Measurements from ENCODE around the gene KRT16. TPM values are rescaled to one million over a fixed set of nuclear protein-coding genes. Genes with fewer than 3 reads are reported as not detected.
"Not testable (repeated sequence)": the region's sequence is repeated elsewhere in the genome, so short reads cannot be mapped to it uniquely, and the experiment has no call there.

Gene KRT16
- total RNA-seq, 1 donor from 2014 or later: not detected

GRCh38 chr17:41642252-41643156 is 29.9 kb upstream of the KRT16 start:
- Histone ChIP-seq H3K9ac (no peak overlapping the region), H2AFZ (replicated peaks) (no peak overlapping the region), H3K4me1 (no peaks in the 10 kb centered on the region), H3K9me3 (ENCODE audit: low read depth) (no peaks in the 10 kb centered on the region), H3K4me3 (no peak overlapping the region), H3K27me3 (no peaks in the 10 kb centered on the region), H3K79me2 (ENCODE audit: low read depth) (no peaks in the 10 kb centered on the region), H3F3A (ENCODE audit: low read depth) (no peaks in the 10 kb centered on the region), H4K20me1 (ENCODE audit: low read depth) (no peaks in the 10 kb centered on the region), H3K36me3 (no peaks in the 10 kb centered on the region), H3K27ac (no peak overlapping the region), H3K4me2 (no peak overlapping the region)
- H3K4me3 Mint-ChIP-seq: no peak overlapping the region
- H3K27ac Mint-ChIP-seq: no peak overlapping the region
- H3K36me3 Mint-ChIP-seq: no peaks in the 10 kb centered on the region
- TF ChIP-seq CTCF (IDR thresholded peaks at IDR 0.05) (no peak), EZH2 (IDR thresholded peaks at IDR 0.05) (no peak), EZH2phosphoT487 (IDR thresholded peaks at IDR 0.05) (no peak)
- no peaks in the 10 kb centered on the region for H3K9me3 Mint-ChIP-seq
- H3K27me3 Mint-ChIP-seq (ENCODE audit: insufficient read depth, low read depth): peaks cover 13% of the 10 kb centered on the region
- no peak for DNase-seq (ENCODE audit: low spot score)
- H3K4me1 Mint-ChIP-seq: peaks cover 2% of the 10 kb centered on the region

- H3K27me3 ChIP-seq; DNase-seq (ENCODE audit: low spot score); H3K9ac ChIP-seq; H3K9me3 ChIP-seq (ENCODE audit: low read depth); H3K4me3 Mint-ChIP-seq; H3K27ac ChIP-seq; H3F3A ChIP-seq (ENCODE audit: low read depth); H3K9me3 Mint-ChIP-seq; H3K4me3 ChIP-seq; H3K36me3 Mint-ChIP-seq; H3K79me2 ChIP-seq (ENCODE audit: low read depth); H3K4me1 Mint-ChIP-seq; H3K4me1 ChIP-seq; H3K4me2 ChIP-seq; H3K36me3 ChIP-seq; H2AFZ ChIP-seq (replicated peaks); H3K27ac Mint-ChIP-seq; H4K20me1 ChIP-seq (ENCODE audit: low read depth): not testable (repeated sequence)
- peaks cover 13% of the 10 kb centered on the region for H3K27me3 Mint-ChIP-seq (ENCODE audit: insufficient read depth, low read depth)
Measured at GRCh38 chr17:41640596-41640995, 28.0 kb upstream of the KRT16 start.

GRCh38 chr17:41639492-41640473 is 27.2 kb upstream of the KRT16 start:
- Histone ChIP-seq H3K4me3 (no peak overlapping the region), H3K79me2 (ENCODE audit: low read depth) (no peaks in the 10 kb centered on the region), H3F3A (ENCODE audit: low read depth) (peaks cover 4% of the 10 kb centered on the region), H4K20me1 (ENCODE audit: low read depth) (no peaks in the 10 kb centered on the region), H3K9me3 (ENCODE audit: low read depth) (no peaks in the 10 kb centered on the region), H3K4me2 (no peak overlapping the region), H2AFZ (replicated peaks) (no peak overlapping the region), H3K4me1 (no peaks in the 10 kb centered on the region), H3K36me3 (no peaks in the 10 kb centered on the region), H3K9ac (no peak overlapping the region), H3K27ac (no peak overlapping the region), H3K27me3 (no peaks in the 10 kb centered on the region)
- no peaks in the 10 kb centered on the region for H3K36me3 Mint-ChIP-seq
- no peaks in the 10 kb centered on the region for H3K9me3 Mint-ChIP-seq
- TF ChIP-seq EZH2 (IDR thresholded peaks at IDR 0.05) (no peak), EZH2phosphoT487 (IDR thresholded peaks at IDR 0.05) (no peak), CTCF (IDR thresholded peaks at IDR 0.05) (no peak)
- peaks cover 13% of the 10 kb centered on the region for H3K27me3 Mint-ChIP-seq (ENCODE audit: insufficient read depth, low read depth)
- DNase-seq (ENCODE audit: low spot score): no peak
- H3K4me3 Mint-ChIP-seq: peak overlapping the region; percentile 41
- H3K27ac Mint-ChIP-seq: no peak overlapping the region
- peaks cover 11% of the 10 kb centered on the region for H3K4me1 Mint-ChIP-seq
